Measurements from ENCODE around the gene LAMC3.

Gene LAMC3

DNA sequence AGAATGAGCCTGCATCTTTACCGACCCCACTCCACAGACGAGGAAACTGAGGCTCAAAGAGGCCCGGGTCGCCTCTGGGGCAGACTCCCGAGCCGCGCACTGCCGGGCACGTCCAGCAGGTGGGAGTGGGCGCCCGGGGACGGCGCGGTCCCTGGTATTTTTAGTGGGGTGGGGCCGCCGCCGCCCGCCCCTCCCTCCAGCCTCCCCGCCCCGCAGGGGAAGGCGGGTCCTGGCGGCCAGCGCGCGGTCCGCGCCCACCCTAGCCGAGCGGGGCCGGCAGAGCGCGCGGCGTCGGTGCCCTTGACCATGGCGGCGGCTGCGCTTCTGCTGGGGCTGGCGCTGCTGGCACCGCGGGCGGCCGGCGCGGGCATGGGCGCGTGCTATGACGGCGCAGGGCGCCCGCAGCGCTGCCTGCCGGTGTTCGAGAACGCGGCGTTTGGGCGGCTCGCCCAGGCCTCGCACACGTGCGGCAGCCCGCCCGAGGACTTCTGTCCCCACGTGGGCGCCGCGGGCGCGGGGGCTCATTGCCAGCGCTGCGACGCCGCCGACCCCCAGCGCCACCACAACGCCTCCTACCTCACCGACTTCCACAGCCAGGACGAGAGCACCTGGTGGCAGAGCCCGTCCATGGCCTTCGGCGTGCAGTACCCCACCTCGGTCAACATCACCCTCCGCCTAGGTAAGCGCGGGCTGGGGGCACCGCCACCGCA, at the start of gene LAMC3:
Gene LAMC3, plus strand, starts transcription at position 266 of the 710 bp plus-strand sequence. Its CDS starts 41 bp downstream, at position 307.
- DNase-seq (ENCODE audit: low spot score), result no peak

DNA sequence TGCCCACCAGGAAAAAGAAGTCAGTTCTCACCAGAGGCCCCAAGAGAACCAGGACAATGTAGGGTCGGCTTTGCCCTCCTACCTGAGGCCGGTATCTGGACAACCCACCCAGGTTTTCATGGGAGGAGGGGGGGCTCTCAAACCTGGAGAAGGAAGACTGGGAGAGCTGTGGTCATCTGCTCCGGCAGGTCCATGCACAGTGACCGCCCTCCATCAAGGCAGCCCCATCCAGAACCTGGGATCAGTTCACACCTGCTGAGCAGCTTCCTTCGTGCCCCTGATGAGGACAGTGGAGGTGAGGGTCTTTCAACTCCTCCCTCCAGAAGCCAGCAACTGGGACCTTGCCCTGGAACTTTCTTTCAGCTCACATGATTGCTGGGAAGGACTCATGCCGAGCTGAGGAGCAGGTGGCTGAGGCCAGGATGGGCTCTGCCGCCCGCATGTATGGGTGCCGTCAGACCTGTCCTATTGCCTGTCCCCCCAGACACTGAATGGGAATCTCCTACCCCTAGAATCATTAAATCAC, 49.1 kb upstream of the LAMC3 start:
- no peak for DNase-seq (ENCODE audit: low spot score)

DNA sequence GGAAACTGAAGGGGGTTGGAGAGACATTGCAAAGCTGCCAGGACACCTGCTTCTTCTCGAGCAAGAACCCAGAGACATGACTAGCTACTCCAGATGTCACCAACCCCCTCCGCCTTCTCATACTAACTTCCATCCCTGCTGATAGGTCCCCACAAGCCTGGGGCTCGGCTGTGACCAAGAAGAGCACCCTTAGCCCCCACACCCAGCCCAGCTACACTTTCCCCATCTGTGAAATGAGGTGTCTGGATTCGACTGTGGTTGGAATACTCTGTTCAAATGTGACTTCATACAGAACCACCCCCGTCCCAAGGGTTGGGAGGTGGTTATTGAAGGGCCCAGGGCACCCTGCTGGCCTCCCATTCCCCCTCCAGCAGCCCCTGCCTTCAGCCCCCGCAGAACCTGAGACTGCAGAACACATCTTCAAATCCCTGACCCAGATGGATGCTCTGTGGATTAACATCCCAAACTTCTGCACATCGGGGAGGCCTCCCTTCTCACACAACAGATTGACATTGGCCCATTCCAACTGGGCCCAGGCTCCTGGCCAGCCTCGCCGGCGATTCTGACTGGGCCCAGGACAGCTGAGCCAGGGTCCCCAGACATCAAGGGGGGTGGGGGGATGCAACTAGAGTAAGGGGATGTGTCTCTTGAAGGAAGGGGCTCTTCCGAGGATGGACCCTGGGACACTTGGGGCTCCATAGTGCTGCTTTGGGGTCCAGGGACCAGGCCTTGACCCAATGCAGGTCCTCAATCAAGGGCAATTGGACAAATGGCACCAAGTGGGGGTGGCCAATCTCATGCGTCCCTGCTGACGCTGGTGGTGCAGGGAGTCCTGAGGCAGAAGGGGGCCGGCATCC, 48.2 kb upstream of the LAMC3 start:
- DNase-seq (ENCODE audit: low spot score), result no peak

DNA sequence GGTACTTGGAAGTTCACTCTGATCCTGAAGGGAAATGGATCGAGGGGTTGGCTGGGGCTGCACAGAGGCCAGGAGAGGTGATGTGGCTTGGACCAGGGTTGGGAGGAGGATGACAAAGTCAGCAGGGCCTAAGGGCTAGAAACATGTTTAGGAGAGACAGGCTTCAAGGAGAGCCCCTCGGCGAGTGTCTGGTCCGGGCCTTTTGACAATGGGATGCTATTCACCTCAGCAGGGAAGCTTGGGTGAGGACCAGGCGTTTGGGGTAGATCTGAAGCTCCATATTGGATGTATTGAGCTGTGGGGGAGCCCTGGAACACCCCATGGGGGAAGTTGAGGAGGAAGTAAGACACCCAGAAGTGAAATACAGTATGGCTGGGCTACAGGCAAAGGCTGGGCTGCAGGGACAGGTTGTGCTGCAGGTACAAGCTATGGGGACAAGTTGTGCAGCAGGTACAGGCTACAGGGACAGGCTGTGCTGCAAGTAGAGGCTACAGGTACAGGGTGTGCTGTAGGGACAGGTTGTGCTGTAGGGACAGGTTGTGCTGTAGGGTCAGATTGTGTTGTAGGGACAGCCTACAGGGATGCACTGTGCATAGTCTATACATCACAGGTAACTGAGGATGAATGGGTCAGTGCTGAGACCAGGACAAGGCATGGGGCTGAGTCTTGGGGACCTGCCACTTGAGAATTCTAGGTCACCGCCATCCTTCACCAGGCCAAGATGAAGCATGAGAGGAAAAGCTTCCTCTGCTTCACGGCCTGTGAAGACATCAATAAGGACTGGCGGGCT, 47.3 kb upstream of the LAMC3 start:
- DNase-seq (ENCODE audit: low spot score), result no peak

DNA sequence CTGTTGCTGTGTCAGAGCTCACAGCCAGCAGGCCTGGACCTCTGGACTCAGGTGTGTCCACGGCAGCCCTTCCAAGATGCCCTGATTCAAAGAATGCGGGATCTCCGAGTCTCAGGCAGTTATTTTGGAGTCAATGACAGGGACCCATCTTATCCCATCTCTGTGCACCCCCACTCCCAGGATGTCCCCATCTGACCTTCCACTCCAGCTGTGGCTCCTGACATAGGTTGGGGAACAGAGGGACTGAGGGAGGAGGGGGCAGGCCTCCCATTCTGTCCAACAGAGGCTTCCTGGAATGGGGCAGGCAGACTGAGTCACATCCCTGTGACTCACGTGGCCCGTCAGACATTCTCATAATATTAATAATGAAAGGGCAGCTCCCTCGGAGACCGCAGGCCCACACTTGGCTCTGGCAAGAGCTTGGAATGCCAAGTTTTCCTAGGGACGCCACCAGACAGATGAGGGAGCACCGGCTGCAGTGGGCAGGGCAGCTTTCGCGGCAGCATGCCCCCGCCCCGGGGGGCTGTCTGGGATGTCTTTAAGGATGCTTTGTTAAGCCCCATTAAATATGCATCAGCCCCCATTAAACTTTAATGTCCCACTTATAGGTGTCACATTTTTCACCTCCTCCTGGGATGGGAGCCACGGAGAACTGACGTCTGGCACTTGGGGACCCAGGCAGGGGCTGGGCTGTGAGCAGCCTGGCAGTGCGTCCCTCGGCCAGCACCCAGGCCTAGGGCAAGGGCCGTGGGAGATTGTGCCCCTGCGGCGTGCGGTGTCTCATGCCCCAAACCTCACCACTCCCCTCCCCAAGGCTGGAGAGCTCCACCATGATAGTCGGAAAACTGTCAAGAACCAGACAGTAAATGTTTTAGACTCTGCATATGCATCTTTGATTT, 46.3 kb upstream of the LAMC3 start:
- peak; percentile 98 for DNase-seq (ENCODE audit: low spot score)

DNA sequence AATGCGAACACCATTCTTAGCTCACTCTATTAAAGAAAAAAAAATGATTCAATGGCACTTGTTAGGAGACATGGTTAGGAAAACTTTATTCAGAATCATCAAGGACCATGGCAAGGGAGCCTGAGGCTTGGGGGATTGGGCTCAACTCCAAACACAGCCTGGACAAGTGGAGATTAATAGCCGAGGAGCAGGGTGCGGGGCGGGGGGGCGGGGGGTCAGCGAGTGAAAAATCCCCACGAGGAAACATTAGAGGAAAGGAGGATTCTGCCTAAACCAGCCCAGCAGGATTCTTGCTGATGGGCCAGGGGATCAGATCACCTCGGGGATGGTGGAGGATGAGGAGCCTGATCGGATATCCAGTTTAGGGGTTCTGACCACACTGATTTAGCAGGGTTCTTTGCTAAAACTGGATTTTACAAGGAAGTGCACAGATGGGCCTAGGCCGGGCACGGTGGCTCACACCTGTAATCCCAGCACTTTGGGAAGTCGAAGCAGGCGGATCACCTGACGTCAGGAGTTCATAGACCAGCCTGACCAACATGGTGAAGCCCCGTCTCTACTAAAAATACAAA, 45.6 kb upstream of the LAMC3 start:
- no peak for DNase-seq (ENCODE audit: low spot score)

DNA sequence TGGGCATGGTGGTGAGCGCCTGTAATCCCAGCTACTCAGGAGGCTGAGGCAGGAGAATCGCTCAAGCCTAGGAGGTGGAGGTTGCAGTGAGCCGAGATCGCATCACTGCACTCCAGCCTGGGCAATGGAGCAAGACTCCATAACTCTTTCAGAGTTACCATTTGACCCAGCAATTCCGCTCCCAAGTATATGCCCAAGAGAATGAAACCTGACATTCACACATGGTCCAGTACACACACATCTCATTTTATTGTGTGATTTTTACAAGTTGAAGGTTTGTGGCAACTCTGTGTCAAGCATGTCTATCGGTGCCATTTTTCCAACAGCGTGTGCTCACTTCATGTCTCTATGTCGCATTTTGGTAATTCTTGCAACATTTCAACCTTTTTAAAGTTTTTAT, 45.1 kb upstream of the LAMC3 start:
- no peak for DNase-seq (ENCODE audit: low spot score)

DNA sequence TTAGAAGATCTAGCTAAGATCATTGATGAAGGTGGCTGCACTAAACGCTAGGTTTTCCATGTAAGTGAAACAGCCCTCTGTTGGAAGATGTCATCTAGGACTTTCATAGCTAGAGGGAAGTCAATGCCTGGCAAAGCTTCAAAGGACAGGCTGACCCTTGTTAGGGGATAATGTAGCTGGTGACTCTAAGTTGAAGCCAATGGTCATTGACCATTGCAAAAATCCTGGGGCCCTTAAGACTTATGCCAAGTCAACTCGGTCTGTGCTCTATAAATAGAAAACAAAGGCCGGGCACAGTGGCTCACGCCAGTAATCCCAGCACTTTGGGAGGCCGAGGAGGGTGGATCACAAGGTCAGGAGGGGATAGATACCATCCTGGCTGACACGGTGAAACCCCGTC, 43.3 kb upstream of the LAMC3 start:
- DNase-seq (ENCODE audit: low spot score), result no peak

DNA sequence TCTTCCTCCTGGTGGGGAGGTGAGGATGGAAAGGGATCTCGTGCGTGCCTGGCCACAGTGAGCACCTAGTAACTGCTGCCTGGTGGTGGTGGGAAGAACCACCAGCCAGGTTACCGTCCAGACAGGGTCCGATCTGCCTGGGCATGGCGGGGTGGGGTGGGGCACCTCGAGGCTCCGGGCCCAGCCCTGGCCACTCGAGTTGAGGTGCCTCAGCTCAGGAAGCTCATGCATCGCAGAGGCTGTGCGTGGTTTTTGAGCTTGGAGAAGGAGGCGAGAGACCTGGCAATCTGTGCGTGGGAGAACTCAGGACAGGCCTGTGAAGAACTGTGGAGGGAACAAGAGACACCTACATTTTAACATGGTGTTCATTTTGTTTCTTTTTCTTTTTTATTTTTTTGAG, 38.9 kb upstream of the LAMC3 start:
- DNase-seq (ENCODE audit: low spot score), result no peak

DNA sequence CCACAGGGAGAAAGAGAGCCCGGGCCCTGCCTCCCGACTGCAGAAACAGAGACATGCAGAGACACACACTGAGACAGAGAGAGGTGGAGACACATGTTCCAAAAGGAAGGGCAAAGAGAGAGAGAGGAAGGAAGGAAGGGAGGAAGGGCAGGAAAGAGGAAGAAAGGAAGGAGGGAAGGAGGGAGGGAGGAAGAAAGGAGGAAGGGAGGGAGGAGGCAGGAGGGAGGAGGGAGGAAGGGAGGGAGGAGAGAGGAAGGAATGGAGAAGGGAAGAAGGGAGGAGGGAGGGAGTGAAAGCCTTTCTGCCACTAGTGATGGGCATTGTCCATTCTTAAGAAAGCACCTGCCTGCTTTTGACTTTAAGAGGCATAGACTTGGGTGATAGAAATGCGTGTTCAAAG, 38.1 kb upstream of the LAMC3 start:
- DNase-seq (ENCODE audit: low spot score), result no peak

DNA sequence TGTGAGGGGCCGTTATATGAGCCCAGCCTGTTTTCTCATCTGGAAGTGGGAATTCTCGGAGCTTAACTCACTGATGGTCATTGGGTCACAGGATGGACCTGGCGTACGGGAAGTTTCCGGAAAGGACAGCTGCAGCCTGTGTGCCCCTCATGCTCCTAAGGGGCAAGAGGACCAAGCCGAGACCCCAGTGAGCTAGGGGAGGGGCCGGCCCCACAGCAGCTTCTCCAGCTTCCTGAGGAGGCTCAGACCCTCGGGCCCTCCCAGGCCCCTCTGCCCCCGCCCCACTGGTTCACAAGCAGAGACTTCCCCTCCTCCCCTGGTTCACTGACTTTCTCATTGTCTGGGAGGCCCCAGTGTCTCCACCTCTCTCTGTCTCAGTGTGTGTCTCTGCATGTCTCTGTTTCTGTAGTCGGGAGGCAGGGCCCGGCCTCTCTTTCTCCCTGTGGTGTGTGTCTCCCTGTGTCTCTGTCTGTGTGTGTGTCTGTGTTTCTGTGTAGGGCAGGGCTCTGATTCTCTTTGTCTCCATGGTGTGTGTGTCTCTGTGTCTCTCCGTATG, 37.6 kb upstream of the LAMC3 start:
- DNase-seq (ENCODE audit: low spot score), result no peak

DNA sequence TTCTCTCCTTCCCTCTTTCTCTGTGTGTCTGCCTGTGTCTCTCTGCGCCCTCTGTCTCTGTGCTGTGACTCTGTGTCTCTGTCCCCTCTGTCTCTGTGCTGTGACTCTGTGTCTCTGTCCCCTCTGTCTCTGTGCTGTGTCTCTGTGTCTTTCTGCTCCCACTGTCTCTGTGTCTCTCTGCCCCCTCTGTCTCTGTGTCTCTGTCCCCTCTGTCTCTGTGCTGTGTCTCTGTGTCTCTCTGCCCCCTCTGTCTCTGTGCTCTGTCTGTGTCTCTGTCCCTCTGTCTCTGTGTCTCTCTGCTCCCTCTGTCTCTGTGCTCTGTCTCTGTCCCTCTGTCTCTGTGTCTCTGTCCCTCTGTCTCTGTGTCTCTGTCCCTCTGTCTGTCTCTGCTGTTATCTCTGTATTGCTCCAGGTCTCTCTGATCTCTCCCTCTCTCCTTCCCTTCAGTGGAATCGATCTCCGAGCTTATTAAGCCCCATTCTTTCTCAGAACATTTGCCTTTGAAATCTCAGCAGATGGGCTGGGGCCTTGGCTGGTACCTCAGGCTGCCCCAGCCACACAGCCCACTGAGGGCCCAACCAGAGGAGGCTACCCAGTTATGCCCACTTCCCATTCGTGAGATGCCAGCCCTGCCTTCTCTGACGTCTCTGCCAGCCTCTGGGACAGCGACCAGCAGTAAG, 36.6 kb upstream of the LAMC3 start:
- no peak for DNase-seq (ENCODE audit: low spot score)

DNA sequence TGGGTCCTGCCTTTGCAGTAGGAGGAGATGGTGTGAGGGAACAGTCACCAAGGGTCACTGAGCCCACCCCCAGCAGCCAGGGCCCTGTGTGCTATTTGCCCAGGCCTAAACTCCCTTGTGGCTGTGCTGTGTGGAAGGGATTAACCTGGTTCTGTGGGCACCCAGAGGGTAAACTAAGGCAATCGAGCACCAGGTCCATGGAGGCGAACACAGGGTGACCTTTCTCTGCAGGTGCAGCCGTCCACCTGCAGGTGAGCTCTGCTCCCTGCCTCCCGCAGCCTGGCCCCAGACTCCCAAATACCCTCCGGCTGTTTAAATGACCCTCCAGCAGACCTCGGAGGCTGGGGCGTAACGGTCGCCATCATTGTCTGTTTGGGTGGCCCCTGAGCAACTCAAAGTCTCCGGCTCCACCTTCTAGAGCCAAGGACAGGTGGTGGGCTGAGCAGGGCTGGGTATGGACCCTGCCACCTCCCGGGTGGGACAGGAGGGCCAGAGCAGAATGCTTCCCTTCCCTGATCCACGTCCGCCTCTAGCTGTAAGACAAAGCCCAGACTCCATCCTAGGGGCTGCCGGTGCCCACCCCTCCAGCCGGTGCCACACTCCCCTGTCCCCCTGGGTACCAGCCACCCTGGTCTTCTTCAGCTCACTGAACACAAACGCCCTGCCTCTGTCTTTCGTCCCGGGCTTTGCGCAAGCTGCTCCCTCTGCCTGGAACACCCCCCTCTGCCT, 35.9 kb upstream of the LAMC3 start:
- no peak for DNase-seq (ENCODE audit: low spot score)

DNA sequence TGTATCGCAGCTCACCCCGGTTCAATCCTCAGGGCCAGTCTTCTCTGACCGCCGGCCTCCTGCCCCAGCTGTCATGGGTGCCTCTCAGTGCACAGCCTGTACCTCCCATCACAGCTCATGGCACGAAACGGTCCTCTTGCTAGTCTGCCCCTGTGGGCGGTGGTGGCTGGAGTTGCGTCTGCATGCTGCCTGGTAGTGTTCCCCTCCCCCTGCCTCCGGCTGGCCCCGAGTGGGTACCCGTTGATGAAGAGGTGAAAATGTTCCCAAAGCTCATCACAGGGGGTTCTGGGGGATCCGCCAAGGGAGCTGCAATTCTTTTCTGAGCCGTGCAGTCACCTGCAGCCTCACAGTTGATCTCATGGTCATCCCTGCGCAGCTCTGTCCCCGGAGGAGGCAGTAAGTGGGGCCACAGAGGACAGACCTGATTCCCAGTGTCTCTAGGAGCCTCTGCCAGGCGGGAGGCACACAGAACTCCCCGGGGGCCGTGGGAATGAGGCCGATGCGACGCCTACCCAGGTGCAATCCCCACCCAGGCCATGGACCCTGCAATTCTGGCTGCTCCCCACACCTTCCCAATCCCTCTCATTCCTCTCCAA, 35.2 kb upstream of the LAMC3 start:
- no peak for DNase-seq (ENCODE audit: low spot score)

DNA sequence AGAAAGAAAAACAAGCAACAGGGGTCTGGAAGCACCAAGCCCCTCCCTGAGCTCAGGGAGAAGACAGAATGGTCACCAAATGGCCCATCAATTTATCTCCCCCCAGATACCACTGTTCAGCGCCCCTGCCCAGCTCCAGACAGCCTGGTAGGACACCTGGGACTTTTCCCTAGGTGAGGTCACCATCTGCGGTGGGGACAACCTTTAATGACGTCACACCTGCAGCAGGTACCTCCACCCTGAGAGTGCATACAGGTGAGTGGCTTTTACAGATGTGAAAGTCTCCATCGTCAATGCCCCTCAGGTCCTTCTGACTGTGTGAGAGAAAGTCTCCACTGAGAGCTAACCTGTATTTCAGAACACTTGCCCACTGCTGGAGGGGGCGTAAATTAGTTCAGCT, 34.3 kb upstream of the LAMC3 start:
- DNase-seq (ENCODE audit: low spot score), result no peak

DNA sequence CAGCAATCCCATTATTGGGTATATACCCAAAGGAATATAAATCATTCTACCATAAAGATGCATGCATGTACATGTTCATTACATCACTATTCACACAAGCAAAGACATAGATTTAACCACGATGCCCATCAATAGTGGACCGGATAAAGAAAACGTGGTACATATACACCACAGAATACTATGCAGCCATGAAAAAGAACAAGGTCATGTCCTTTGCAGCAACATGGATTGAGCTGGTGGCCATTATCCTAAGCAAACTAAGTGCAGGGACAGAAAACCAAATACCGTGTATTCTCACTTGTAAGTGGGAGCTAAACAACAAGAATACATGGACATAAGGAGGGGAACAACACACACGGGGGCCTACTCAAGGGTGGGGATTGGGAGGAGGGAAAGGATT, 33.8 kb upstream of the LAMC3 start:
- no peak for DNase-seq (ENCODE audit: low spot score)

DNA sequence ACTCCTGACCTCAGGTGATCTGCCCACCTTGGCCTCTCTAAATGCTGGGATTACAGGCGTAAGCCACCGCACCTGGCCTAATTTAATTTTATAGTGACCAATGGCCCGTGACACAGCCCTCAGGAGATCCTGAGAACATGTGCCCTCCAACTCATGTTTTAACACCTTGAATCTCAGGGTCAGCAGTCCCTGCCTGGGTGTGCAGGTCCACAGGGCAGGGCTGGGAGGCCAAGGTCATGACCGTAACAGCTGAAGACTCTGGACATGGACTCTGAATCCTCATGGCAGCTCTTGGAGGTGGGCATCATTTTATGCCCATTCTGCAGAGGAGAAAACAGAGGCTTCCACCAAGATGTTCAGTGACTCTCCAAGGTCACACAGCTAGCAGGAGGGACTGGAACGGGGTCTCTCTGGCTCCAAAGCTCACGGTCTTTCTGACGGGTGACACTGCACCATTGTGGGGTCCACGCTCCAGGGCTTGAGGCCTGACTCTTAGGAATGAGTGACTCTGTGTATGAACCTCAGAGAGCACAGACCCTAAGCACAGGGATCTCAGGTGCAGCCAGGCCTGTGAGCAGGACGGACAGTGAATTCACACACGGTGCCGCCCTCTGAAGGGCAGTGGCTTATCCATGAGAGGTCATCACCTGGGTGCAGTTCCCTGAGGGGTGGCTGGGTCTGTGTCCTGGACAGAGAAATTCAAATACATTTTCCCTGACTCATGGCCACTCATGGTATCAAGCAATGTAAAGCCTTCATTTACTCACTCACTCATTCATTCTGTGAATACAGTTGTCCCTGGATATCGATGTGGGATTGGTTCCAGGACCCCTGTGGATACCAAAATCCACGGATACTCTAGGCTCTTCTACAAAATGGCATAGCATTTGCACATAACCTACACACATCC, 32.8 kb upstream of the LAMC3 start:
- no peak for DNase-seq (ENCODE audit: low spot score)

DNA sequence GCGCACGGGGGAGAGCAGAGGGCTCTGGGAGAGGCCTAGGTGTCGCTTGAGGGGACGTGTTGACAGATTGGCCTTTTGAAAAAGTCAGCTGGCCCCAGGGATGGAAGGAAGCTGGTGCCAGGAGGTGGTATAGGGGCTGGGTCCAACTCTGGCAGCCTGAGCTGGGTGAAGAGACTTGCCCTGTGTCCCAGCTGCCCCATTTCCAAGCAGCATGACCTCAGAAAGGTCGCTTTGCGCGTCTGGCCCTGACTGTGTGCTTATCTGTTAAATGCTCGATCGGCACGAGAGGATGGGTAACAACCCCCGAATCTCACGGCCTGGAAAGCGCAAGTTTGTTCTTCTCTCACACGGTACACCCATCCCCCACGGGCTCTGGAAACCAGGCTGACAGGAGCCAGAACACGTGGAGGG, 31.2 kb upstream of the LAMC3 start:
- no peak for DNase-seq (ENCODE audit: low spot score)
